Stimulated activated CD8-positive, alpha-beta memory T cell treated with anti-CD3 and anti-CD28 coated beads, Interleukin-7, amount 100 ng/mL, for 4 hours (primary cell): Measurements from ENCODE around the gene PDXP.
"Not testable (repeated sequence)": the region's sequence is repeated elsewhere in the genome, so short reads cannot be mapped to it uniquely, and the experiment has no call there.

ENCODE experiments used
- DNase-seq, 2 donors: peaks; one replicate each; pipeline ENCODE4 v3.0.0-alpha.2; 2020; ENCODE audit warnings: low read depth in 2 of 2

Gene PDXP

GRCh38 chr22:37674951-37675929 lies 16.7 kb downstream of the PDXP start, which contains the start of gene LGALS1:
TSS of gene LGALS1 (plus strand) at chr22:37675636. CDS start at chr22:37675703, 67 bp downstream.
- peak in 1 of 2 donors; percentile 52 for DNase-seq

- peak in 1 of 2 donors; percentile 34 for DNase-seq
Measured at GRCh38 chr22:37675930-37676735, 17.6 kb downstream of the PDXP start.

- peak; percentile 92 to 94 for DNase-seq
Measured at GRCh38 chr22:37676736-37677492, 18.4 kb downstream of the PDXP start.

- peak in 1 of 2 donors; percentile 35 for DNase-seq
Measured at GRCh38 chr22:37677493-37677974, 19.0 kb downstream of the PDXP start.

- no peak for DNase-seq
Measured at GRCh38 chr22:37678372-37678771, 19.8 kb downstream of the PDXP start.

GRCh38 chr22:37679670-37680069 lies 21.1 kb downstream of the PDXP start:
- no peak for DNase-seq

GRCh38 chr22:37680191-37680851 lies 21.8 kb downstream of the PDXP start:
- no peak for DNase-seq

GRCh38 chr22:37681001-37681424 lies 22.5 kb downstream of the PDXP start:
- no peak for DNase-seq

- peak; percentile 46 to 53 for DNase-seq
Measured at GRCh38 chr22:37681556-37682049, 23.1 kb downstream of the PDXP start.

- no peak for DNase-seq
Measured at GRCh38 chr22:37684803-37685615, 26.5 kb downstream of the PDXP start.

- peak; percentile 63 to 67 for DNase-seq
Measured at GRCh38 chr22:37686002-37686982, 27.8 kb downstream of the PDXP start, which contains the start of gene NOL12. TSS of gene NOL12 (plus strand) at chr22:37686343. CDS start at chr22:37686393, 50 bp downstream.

GRCh38 chr22:37690407-37690806 lies 31.9 kb downstream of the PDXP start:
- DNase-seq: no peak

GRCh38 chr22:37690901-37691504 lies 32.5 kb downstream of the PDXP start:
- no peak for DNase-seq

- DNase-seq: no peak
Measured at GRCh38 chr22:37692627-37693285, 34.2 kb downstream of the PDXP start.

- DNase-seq: not testable (repeated sequence)
Measured at GRCh38 chr22:37694131-37694530, 35.6 kb downstream of the PDXP start.

- not testable (repeated sequence) for DNase-seq
Measured at GRCh38 chr22:37696260-37696656, 37.7 kb downstream of the PDXP start.
